GM12874 (cell line): ENCODE results near the gene RFX3.

Experiments
- CTCF ChIP-seq: IDR thresholded peaks from 2 replicates; pipeline ENCODE4 v1.5.1; 2011; ENCODE audit warnings: low read depth, mild to moderate bottlenecking, control low read depth, low read length, moderate library complexity; ENCODE audit not compliant: insufficient read depth

The RFX3 gene

GRCh38 chr9:3534614-3535404, 9.0 kb upstream of the RFX3 start:
- TF ChIP-seq CTCF, result no peak

GRCh38 chr9:3532158-3532557, 6.4 kb upstream of the RFX3 start:
- TF ChIP-seq CTCF, result no peak

GRCh38 chr9:3528451-3528850, 2.6 kb upstream of the RFX3 start:
- no peak for TF ChIP-seq CTCF

- no peak for TF ChIP-seq CTCF
These were observed 1.5 kb upstream of the RFX3 start for GRCh38 chr9:3526997-3527940.

- no peak for TF ChIP-seq CTCF
These were observed 580 bp upstream of the RFX3 start for GRCh38 chr9:3526165-3526996.

GRCh38 chr9:3525096-3525835, 535 bp downstream of the RFX3 start:
- no peak for TF ChIP-seq CTCF
